K562 (cell line): Measurements from ENCODE around the gene ZSWIM4. TPM values are rescaled to one million over a fixed set of nuclear protein-coding genes. Genes with fewer than 3 reads are reported as not detected.

Experiments
- ATAC-seq: fragments of 200-7000 bp; cut with Tn5 transposase; 3 replicates; pipeline ENCODE4 v1.9.1; 2020; ENCODE audit warnings: moderate library complexity
- BruUV-seq: library from RNA; stranded (reverse); fragments of 400-500 nt; replicated peaks from 2 replicates; lab custom pipeline; 2021; lab: Mats Ljungman, UMichigan
- CTCF ChIA-PET: fragments of 300-600 bp; formaldehyde crosslinking; extraction: SDS; loops from one replicate; lab custom pipeline; 2021; ENCODE audit warnings: low intra/inter-chr PET ratio; lab: Yijun Ruan, JAX
- POLR2A ChIA-PET: fragments of 300-600, 350-650 bp; sonication (Branson Sonifier 250); formaldehyde crosslinking; extraction: SDS; loops from one replicate; lab custom pipeline; 2021; ENCODE audit warnings: antibody characterized with exemption, inconsistent platforms; lab: Yijun Ruan, JAX
- DNase-seq, 4 experiments: peaks; one replicate each; pipeline versions ENCODE4 v3.0.0 to v3.0.0-alpha.2; 2011 to 2018; ENCODE audit warnings: low spot score in 3 of 4, mixed read lengths in 3 of 4; ENCODE audit errors: extremely low read depth in 1 of 4
- FAIRE-seq: peaks from 2 replicates; lab custom pipeline; 2011; peaks lifted over from hg19 to GRCh38; lab: Jason Lieb, UNC
- H2AFZ ChIP-seq: 2 replicates; pipeline ENCODE4 v1.6.0; 2011; ENCODE audit warnings: low read depth, low read length, control low read depth, inconsistent platforms
- H3K27ac ChIP-seq: fragments of 200-600 bp; 3 replicates; pipeline ENCODE4 v1.8.0; 2011; ENCODE audit warnings: low read depth, mild to moderate bottlenecking, control low read depth, inconsistent platforms, low read length, moderate library complexity, mixed read lengths; ENCODE audit errors: extremely low read depth
- H3K27me3 ChIP-seq, 2 experiments: fragments of 300-600 bp in 1 of 2; 2 replicates in 1 of 2; 3 replicates in 1 of 2; pipeline versions ENCODE4 v1.6.0 to v1.8.0; 2011; ENCODE audit warnings: inconsistent platforms in 2 of 2, low read length in 2 of 2, mild to moderate bottlenecking in 1 of 2, mixed read lengths in 1 of 2, moderate library complexity in 1 of 2; ENCODE audit not compliant: control insufficient read depth in 2 of 2, insufficient read depth in 2 of 2
- H3K36me3 ChIP-seq: fragments of 300-600 bp; 3 replicates; pipeline ENCODE4 v1.8.0; 2011; ENCODE audit warnings: mild to moderate bottlenecking, low read length, inconsistent platforms; ENCODE audit not compliant: control insufficient read depth, insufficient read depth
- H3K4me1 ChIP-seq, 2 experiments: fragments of 200-600 bp in 1 of 2; replicated peaks in 1 of 2; 2 replicates in 1 of 2; 3 replicates in 1 of 2; pipeline versions ENCODE4 v1.5.1 to v1.8.0; 2011; ENCODE audit warnings: inconsistent platforms in 2 of 2, low read length in 2 of 2, mild to moderate bottlenecking in 1 of 2, mixed read lengths in 1 of 2, moderate library complexity in 1 of 2; ENCODE audit not compliant: control insufficient read depth in 2 of 2, insufficient read depth in 2 of 2
- H3K4me2 ChIP-seq: 2 replicates; pipeline ENCODE4 v1.6.1; 2011; ENCODE audit warnings: low read length, control low read depth, inconsistent platforms, mixed read lengths; ENCODE audit not compliant: insufficient read depth
- H3K4me3 ChIP-seq: fragments of 200-600 bp; sonication (generic), shearing (Covaris generic); 2 replicates; pipeline ENCODE4 v1.5.1; 2016; ENCODE audit warnings: control low read depth, inconsistent platforms
- H3K79me2 ChIP-seq: fragments of 200-600 bp; 3 replicates; pipeline ENCODE4 v1.8.0; 2011; ENCODE audit warnings: low read length, inconsistent platforms; ENCODE audit not compliant: control insufficient read depth, insufficient read depth
- H3K9ac ChIP-seq, 2 experiments: 2 replicates each; pipeline versions ENCODE4 v1.6.0 to v1.6.1; 2011; ENCODE audit warnings: low read depth in 2 of 2, low read length in 2 of 2, control low read depth in 1 of 2, inconsistent platforms in 1 of 2, mild to moderate bottlenecking in 1 of 2, mixed read lengths in 1 of 2; ENCODE audit not compliant: insufficient read depth in 1 of 2
- H3K9me1 ChIP-seq: one replicate; pipeline ENCODE4 v1.6.0; 2011; ENCODE audit warnings: inconsistent platforms, mild to moderate bottlenecking, low read length, moderate library complexity; ENCODE audit not compliant: control insufficient read depth, insufficient read depth
- H3K9me3 ChIP-seq: replicated peaks from 2 replicates; pipeline ENCODE4 v1.5.1; 2011; ENCODE audit warnings: low read depth, low read length, inconsistent platforms; ENCODE audit not compliant: control insufficient read depth, insufficient read depth
- H4K20me1 ChIP-seq: replicated peaks from 2 replicates; pipeline ENCODE4 v1.6.1; 2011; ENCODE audit warnings: low read length, inconsistent platforms, mixed read lengths; ENCODE audit not compliant: control insufficient read depth, insufficient read depth
- BRCA1 ChIP-seq, 2 experiments: fragments of 450-650 bp in 1 of 2; sonication (generic) in 1 of 2; formaldehyde crosslinking in 1 of 2; IDR thresholded peaks; 2 replicates each; pipeline versions ENCODE4 v1.5.0 to v1.6.1; 2017 to 2020; ENCODE audit warnings: mild to moderate bottlenecking in 1 of 2, missing genetic modification reagents in 1 of 2
- ETV5 ChIP-seq: sonication (generic); formaldehyde crosslinking; IDR thresholded peaks from 2 replicates; pipeline ENCODE4 v1.4.0; 2020; ENCODE audit warnings: low read depth, mild to moderate bottlenecking, missing genetic modification reagents
- HCFC1 ChIP-seq: IDR thresholded peaks from 2 replicates; pipeline ENCODE4 v1.6.1; 2012; ENCODE audit warnings: low read depth, low read length, improper control_type of control experiment
- LEF1 ChIP-seq: fragments of 450-650 bp; IDR thresholded peaks from 2 replicates; pipeline ENCODE4 v1.6.1; 2016; ENCODE audit warnings: mild to moderate bottlenecking
- MCM3 ChIP-seq: fragments of 450-650 bp; IDR thresholded peaks from 2 replicates; pipeline ENCODE4 v1.6.1; 2016
- MEF2D ChIP-seq: conservative IDR thresholded peaks from 2 replicates; pipeline ENCODE4 v1.6.1; 2016; ENCODE audit warnings: low read depth, missing genetic modification characterization, missing compliant biosample characterization
- MIER1 ChIP-seq: fragments of 450-650 bp; IDR thresholded peaks from 2 replicates; pipeline ENCODE4 v1.6.1; 2016; ENCODE audit warnings: antibody characterized with exemption, mild to moderate bottlenecking, low read depth
- RUNX1 ChIP-seq: sonication (generic); IDR thresholded peaks from 2 replicates; pipeline ENCODE4 v1.6.1; 2016; ENCODE audit warnings: antibody characterized with exemption, low read depth
- SMARCA5 ChIP-seq: fragments of 450-650 bp; IDR thresholded peaks from 2 replicates; pipeline ENCODE4 v1.6.1; 2016
- SUPT5H ChIP-seq: fragments of 450-650 bp; IDR thresholded peaks from 2 replicates; pipeline ENCODE4 v1.6.1; 2016
- ZKSCAN3 ChIP-seq: fragments of 250-450 bp; sonication (Bioruptor Pico); IDR thresholded peaks from 2 replicates; pipeline ENCODE4 v1.4.0; 2020
- WGBS: fragments of 100-300 bp; shearing (Covaris generic); methylation state at CpG from one replicate; pipeline ENCODE4 v1.1.6; 2016; ENCODE audit warnings: low coverage, mixed read lengths; ENCODE audit not compliant: insufficient coverage; ENCODE audit errors: missing lambda C conversion rate; 5-methylcytosine and 5-hydroxymethylcytosine counted together
- in situ Hi-C: fragments of 300-500 bp; cut with MboI; formaldehyde crosslinking; loops from 4 replicates; pipeline ENCODE4 v1.15.0; 2018; ENCODE audit warnings: inconsistent platforms, mixed read lengths
- intact Hi-C: fragments of 100-400 bp; cut with micrococcal nuclease; formaldehyde crosslinking; loops from 2 replicates; pipeline ENCODE4 v1.14.2; 2022
- polyA plus RNA-seq, 8 experiments: library from polyadenylated mRNA; depleted of rRNA in 4 of 8; stranded (reverse) in 5 of 8; unstranded in 3 of 8; fragments of >200 nt; fragmentation: Nextera tagmentation in 2 of 8; fragmentation: Illumina TruSeq in 1 of 8; extraction: Ambion mirVana in 2 of 8; extraction: Trizol in 1 of 8; gene quantifications; 2 replicates each; pipeline versions ENCODE4 v1.2.1 to v1.2.3, GENCODE V29; 2011 to 2014; ENCODE audit warnings: inconsistent platforms in 1 of 8, missing spikeins in 1 of 8
- total RNA-seq, 7 experiments: library from RNA; depleted of rRNA in 6 of 7; stranded (reverse); fragments of >200 nt in 6 of 7; fragmentation: Illumina TruSeq in 2 of 7; extraction: Trizol in 2 of 7; gene quantifications; 2 replicates each; pipeline versions ENCODE4 v1.2.1 to v1.2.3, GENCODE V29; 2011 to 2021; ENCODE audit warnings: low replicate concordance in 1 of 7
- TF ChIP-seq, protein P1 (sequence below): fragments of 200-800 bp; sonication (Bioruptor generic); IDR thresholded peaks from 2 replicates; pipeline ENCODE4 v1.6.1; 2016; ENCODE audit warnings: missing genetic modification characterization, missing compliant biosample characterization
- TF ChIP-seq, protein P2 (sequence below): sonication (generic); formaldehyde crosslinking; IDR thresholded peaks from 2 replicates; pipeline ENCODE4 v1.8.0; 2022; ENCODE audit warnings: mild to moderate bottlenecking, missing genetic modification reagents

Gene ZSWIM4
- total and polyA plus RNA-seq, 9 of the 15 experiments (the other 6 are each of a cell fraction or from before 2014, with no cell fraction given), result 0.25 to 3.7 (median 0.79) TPM; not detected in 2

DNA sequence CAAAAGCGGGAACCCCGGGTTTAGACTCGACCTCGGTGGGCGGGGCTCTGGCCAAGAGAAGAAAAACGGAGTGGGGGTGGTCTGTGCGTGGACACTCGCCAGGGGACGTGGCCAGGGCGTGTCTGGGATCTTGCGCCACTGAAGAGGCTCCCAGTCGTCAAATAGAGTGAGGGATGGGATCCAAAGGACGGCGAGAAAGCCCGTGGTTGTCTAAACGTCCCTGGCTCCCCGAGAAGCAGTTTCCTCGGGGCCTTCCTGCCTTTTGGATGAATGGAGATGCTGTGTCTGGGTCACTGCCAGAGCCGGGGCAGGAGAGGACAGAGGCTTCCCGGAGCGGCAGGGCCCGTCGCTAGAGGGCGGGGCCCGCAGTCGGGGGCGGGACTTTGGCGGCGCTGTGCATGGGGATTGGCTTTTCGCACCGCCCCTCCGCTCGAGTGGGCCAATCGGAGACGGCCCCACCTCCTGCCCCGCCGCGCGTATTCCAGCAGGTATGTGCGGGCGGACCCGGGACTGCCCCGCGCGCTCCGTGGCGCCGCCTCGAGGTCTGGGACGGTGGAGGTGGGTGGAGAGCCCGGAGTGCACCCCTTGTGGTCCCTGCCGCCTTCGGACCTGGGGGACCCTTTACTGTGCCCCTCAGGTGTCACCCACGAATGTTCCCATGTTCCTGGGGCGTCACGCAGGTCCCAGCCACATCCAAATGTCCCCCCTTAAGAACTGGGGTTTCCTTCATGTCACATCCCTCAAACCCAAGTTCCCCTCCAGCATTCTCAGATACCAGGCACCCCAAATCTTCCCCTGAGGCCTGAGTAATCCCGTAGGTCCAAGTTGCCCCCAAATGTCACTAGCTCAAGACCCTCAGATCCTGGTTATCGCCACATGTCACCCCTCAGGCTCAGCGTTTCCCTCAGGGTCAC is 38.3 kb downstream of the ZSWIM4 start (continued):
- no peak for TF ChIP-seq LEF1
- no peak for TF ChIP-seq MCM3
- TF ChIP-seq HCFC1, result peak; percentile 41
- no peak for TF ChIP-seq MEF2D (tag)
- no peak for TF ChIP-seq ZKSCAN3 (CRISPR knock-in tag)
- no peak for TF ChIP-seq MIER1

DNA sequence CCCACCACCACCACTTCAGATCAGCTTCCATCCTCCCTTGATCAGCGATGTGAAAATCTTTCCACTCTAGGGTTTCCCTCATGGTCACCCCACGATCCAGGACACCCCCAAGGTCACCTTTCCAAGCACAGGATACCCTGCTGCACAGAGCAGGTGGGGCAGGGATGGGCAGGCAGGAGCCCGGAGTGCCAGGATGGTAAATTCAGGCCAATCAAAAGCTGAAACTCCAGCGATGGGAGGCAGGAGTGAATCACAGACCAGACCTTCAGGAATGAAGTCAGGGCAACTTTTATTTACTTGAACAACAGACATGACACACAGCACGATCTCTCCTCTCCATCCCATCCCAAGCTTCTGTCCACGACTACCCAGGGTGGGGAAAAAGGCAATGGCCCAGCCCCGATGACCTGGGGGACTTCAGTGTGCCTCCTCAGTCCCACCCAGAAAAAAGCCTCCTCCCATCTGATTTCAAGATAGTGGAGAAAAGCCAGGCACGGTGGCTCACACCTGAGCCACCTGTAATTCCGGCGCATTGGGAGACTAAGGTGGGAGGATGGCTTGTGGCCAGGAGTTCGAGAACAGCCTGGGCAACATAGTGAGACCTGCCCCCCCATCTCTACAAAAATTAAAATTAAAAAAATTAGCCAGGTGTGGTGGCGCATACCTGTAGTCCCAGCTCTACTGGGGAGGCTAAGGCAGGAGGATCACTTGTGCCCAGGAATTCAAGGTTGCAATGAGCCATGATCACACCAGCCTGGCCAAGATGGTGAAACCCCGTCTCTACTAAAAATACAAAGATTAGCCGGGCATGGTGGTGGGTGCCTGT is 39.2 kb downstream of the ZSWIM4 start:
- Histone ChIP-seq H4K20me1 (no peaks in the 10 kb centered on the region), H3K9me1 (no peaks in the 10 kb centered on the region), H3K4me2 (peak overlapping the region; percentile 84), H3K36me3 (peaks cover 33% of the 10 kb centered on the region; the same call in 2 of the 3 replicates), H3K27me3 (no peaks in the 10 kb centered on the region), H3K4me1 (peaks cover 16 to 62% of the 10 kb centered on the region in 2 experiments), H3K4me3 (no peak overlapping the region), H2AFZ (no peak overlapping the region), H3K79me2 (peaks cover 34% of the 10 kb centered on the region), H3K9ac (peak overlapping the region in 1 of 2 experiments; percentile 82; a peak in 1 of 4 replicates), H3K27ac (no peak overlapping the region), H3K9me3 (no peaks in the 10 kb centered on the region)
- POLR2A ChIA-PET, result interaction anchor here (0.6 to 1.3 kb wide), 3 partner anchors 12 to 87 kb away, joined by 3 to 9 read pairs (median 3); no protein-coding TSS in a partner anchor
- CTCF ChIA-PET, result no interaction called here
- TF ChIP-seq RUNX1 (0 out of 2 replicates have a peak, but pooled peaks have one; percentile 41), BRCA1 (IDR thresholded peaks at IDR 0.05) (no peak), BRCA1 (CRISPR knock-in tag; IDR thresholded peaks at IDR 0.05) (0 out of 2 replicates have a peak, but pooled peaks have one; percentile 12), SUPT5H (0 out of 2 replicates have a peak, but pooled peaks have one; percentile 7), SMARCA5 (no peak), ETV5 (CRISPR knock-in tag) (no peak)
- TF ChIP-seq, protein P1, sequence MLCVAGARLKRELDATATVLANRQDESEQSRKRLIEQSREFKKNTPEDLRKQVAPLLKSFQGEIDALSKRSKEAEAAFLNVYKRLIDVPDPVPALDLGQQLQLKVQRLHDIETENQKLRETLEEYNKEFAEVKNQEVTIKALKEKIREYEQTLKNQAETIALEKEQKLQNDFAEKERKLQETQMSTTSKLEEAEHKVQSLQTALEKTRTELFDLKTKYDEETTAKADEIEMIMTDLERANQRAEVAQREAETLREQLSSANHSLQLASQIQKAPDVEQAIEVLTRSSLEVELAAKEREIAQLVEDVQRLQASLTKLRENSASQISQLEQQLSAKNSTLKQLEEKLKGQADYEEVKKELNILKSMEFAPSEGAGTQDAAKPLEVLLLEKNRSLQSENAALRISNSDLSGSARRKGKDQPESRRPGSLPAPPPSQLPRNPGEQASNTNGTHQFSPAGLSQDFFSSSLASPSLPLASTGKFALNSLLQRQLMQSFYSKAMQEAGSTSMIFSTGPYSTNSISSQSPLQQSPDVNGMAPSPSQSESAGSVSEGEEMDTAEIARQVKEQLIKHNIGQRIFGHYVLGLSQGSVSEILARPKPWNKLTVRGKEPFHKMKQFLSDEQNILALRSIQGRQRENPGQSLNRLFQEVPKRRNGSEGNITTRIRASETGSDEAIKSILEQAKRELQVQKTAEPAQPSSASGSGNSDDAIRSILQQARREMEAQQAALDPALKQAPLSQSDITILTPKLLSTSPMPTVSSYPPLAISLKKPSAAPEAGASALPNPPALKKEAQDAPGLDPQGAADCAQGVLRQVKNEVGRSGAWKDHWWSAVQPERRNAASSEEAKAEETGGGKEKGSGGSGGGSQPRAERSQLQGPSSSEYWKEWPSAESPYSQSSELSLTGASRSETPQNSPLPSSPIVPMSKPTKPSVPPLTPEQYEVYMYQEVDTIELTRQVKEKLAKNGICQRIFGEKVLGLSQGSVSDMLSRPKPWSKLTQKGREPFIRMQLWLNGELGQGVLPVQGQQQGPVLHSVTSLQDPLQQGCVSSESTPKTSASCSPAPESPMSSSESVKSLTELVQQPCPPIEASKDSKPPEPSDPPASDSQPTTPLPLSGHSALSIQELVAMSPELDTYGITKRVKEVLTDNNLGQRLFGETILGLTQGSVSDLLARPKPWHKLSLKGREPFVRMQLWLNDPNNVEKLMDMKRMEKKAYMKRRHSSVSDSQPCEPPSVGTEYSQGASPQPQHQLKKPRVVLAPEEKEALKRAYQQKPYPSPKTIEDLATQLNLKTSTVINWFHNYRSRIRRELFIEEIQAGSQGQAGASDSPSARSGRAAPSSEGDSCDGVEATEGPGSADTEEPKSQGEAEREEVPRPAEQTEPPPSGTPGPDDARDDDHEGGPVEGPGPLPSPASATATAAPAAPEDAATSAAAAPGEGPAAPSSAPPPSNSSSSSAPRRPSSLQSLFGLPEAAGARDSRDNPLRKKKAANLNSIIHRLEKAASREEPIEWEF (CRISPR knock-in tag), result no peak
- TF ChIP-seq, protein P2, sequence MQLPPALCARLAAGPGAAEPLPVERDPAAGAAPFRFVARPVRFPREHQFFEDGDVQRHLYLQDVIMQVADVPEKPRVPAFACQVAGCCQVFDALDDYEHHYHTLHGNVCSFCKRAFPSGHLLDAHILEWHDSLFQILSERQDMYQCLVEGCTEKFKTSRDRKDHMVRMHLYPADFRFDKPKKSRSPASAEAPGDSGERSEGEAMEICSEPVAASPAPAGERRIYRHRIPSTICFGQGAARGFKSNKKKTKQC (CRISPR knock-in tag), result 0 out of 2 replicates have a peak, but pooled peaks have one; percentile 45
- 74% methylated on average over 14 of the region's 14 CpGs for WGBS
- ATAC-seq (no peak), DNase-seq (no peak), FAIRE-seq (no peak)
- BruUV-seq, result no TSS peak
- in situ Hi-C loops (no loop called here), intact Hi-C loops (no loop called here)
